GM21515 (cell line): ENCODE measurements around the gene MTMR2.

Experiments
- ATAC-seq: cut with Tn5 transposase; IDR thresholded peaks from one replicate; pipeline ENCODE4 v1.9.1; 2021; ENCODE audit not compliant: unreplicated experiment

Gene MTMR2

GRCh38 chr11:95923728-95924413 lies at the start of gene MTMR2:
Gene MTMR2, minus strand, starts transcription at chr11:95924107. Its CDS starts 153 bp downstream, at chr11:95923954.
- ATAC-seq = peak; percentile 100

GRCh38 chr11:95972060-95972459 lies 48.2 kb upstream of the MTMR2 start:
- ATAC-seq = no peak

- no peak for ATAC-seq
Observed at GRCh38 chr11:95968585-95968984, 44.7 kb upstream of the MTMR2 start.

GRCh38 chr11:95964281-95964680 lies 40.4 kb upstream of the MTMR2 start:
- ATAC-seq = no peak

GRCh38 chr11:95961758-95962157 lies 37.9 kb upstream of the MTMR2 start:
- ATAC-seq = no peak

- no peak for ATAC-seq
Observed at GRCh38 chr11:95950905-95951304, 27.0 kb upstream of the MTMR2 start.

GRCh38 chr11:95948637-95949036 lies 24.7 kb upstream of the MTMR2 start:
- ATAC-seq = no peak

- ATAC-seq = no peak
Observed at GRCh38 chr11:95944623-95945022, 20.7 kb upstream of the MTMR2 start.

- ATAC-seq = no peak
Observed at GRCh38 chr11:95943546-95943945, 19.6 kb upstream of the MTMR2 start.

- no peak for ATAC-seq
Observed at GRCh38 chr11:95939091-95939490, 15.2 kb upstream of the MTMR2 start.

- no peak for ATAC-seq
Observed at GRCh38 chr11:95937358-95937757, 13.5 kb upstream of the MTMR2 start.

- no peak for ATAC-seq
Observed at GRCh38 chr11:95933594-95933993, 9.7 kb upstream of the MTMR2 start.

- ATAC-seq = no peak
Observed at GRCh38 chr11:95931916-95932315, 8.0 kb upstream of the MTMR2 start.

GRCh38 chr11:95930948-95931347 lies 7.0 kb upstream of the MTMR2 start:
- no peak for ATAC-seq

GRCh38 chr11:95926726-95927125 lies 2.8 kb upstream of the MTMR2 start:
- no peak for ATAC-seq

GRCh38 chr11:95925011-95925410 lies 1.1 kb upstream of the MTMR2 start:
- no peak for ATAC-seq

GRCh38 chr11:95924414-95924760 lies 480 bp upstream of the MTMR2 start:
- no peak for ATAC-seq

GRCh38 chr11:95923439-95923727 lies 524 bp downstream of the MTMR2 start:
- no peak for ATAC-seq

- no peak for ATAC-seq
Observed at GRCh38 chr11:95922536-95923438, 1.1 kb downstream of the MTMR2 start.

- ATAC-seq = no peak
Observed at GRCh38 chr11:95922099-95922498, 1.8 kb downstream of the MTMR2 start.

- ATAC-seq = no peak
Observed at GRCh38 chr11:95920460-95921105, 3.3 kb downstream of the MTMR2 start.

GRCh38 chr11:95919514-95919913 lies 4.4 kb downstream of the MTMR2 start:
- ATAC-seq = no peak
